PC-3 (cell line): ENCODE results near the gene STAT5B.

Experiments
- EZH2phosphoT487 ChIP-seq: fragments of 300-600 bp; sonication (generic); IDR thresholded peaks from 2 replicates; pipeline ENCODE4 v1.6.1; 2018; ENCODE audit warnings: mild to moderate bottlenecking, antibody characterized with exemption, low read length, borderline replicate concordance
- TF ChIP-seq, protein P1 (sequence below): fragments of 300-600 bp; sonication (generic); conservative IDR thresholded peaks from 2 replicates; pipeline ENCODE4 v1.5.1; 2017; ENCODE audit warnings: antibody characterized with exemption, low read depth, mild to moderate bottlenecking, low read length

DNA sequence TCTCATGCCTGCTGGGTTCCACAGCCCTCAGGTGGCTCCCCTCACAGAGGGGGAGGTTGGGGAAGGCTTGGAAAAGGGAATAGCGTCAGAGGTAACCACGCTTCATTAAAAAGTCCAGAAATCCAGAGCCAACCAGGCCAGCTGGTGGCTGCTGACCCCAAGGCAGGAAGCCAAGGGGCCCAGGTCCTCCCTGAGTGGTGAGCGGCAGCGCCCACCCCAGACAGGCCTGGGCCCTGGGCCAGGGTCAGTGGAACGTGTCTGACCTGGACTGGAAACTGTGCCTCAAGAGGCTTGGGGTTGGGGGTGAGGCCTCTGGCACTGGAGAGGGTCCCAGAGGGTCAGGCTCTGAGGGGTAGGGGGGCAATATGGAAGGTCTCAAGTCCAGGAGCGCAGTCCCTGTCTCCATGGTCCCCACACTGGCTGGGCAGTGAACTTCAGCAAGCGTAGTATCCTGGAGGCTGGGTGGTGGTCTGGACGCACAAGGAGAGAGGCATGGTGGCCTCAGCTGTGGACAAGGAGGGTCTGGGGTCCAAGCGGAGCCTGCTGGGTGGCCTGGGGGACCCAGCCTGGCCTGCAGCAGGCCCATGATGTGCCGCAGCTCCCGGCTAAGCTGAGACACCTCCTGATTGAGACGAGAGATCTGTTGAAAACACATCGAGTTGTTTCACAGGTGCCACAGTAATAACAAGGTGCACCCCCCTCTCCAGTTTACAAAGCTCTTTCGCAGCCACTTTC is 116.2 kb downstream of the STAT5B start:
- TF ChIP-seq, protein P1, sequence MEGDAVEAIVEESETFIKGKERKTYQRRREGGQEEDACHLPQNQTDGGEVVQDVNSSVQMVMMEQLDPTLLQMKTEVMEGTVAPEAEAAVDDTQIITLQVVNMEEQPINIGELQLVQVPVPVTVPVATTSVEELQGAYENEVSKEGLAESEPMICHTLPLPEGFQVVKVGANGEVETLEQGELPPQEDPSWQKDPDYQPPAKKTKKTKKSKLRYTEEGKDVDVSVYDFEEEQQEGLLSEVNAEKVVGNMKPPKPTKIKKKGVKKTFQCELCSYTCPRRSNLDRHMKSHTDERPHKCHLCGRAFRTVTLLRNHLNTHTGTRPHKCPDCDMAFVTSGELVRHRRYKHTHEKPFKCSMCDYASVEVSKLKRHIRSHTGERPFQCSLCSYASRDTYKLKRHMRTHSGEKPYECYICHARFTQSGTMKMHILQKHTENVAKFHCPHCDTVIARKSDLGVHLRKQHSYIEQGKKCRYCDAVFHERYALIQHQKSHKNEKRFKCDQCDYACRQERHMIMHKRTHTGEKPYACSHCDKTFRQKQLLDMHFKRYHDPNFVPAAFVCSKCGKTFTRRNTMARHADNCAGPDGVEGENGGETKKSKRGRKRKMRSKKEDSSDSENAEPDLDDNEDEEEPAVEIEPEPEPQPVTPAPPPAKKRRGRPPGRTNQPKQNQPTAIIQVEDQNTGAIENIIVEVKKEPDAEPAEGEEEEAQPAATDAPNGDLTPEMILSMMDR: no peak
- no peak for TF ChIP-seq EZH2phosphoT487
